ENCODE measurements around the gene DGKD.

DGKD gene

DNA sequence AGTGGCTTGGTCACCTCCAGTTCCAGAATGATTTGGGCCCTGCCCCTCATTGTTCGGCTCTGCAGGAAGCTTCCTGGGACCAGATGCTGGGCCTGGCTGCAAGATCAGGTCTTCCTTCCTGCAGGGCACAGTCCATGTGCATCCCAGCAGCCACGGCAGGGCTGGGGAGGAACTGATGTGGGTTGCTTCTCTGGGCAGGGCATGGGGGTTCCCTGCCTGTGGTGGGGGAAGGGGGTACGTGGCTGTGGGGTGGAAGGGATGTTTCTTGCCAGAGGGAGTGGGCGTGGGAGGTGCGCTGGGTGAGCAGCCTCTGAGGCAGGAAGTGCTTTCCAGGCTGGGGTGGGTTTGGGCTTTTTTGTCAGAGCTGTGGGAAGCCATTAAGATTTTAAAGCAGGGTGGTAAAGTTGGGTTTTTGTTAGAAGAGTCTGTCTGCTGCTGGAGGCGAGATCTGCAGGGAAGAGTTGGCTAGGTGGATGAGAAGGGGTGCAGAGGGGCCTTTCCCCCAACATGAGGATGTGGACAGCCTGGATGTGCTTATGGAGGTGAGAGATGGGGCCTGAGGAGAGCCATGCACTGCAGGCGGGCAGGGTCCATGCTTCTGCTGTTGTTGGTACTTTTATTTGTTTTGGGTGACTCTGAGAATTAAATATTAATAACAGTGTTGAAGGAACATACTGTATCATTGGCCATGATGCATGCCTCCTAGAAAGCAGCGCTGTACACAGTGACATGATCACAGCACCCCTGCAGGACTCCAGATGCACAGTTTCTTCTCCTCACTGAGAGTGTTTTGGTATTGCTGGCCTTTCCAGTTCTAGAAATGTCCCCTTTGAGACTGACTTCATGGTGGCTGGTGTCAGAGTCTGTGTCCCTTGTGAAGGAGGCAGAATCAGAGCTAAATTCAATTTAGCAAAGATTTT is 45.3 kb downstream of the DGKD start:
- no peak for TF ChIP-seq TAF1 (IDR thresholded peaks at IDR 0.05; ENCODE audit: borderline replicate concordance, insufficient read depth, low read length)
- no peak for TF ChIP-seq FOXP2 (optimal IDR thresholded peaks at IDR 0.05; ENCODE audit: borderline replicate concordance, extremely low read depth, extremely low read length, insufficient read depth)
- TF ChIP-seq, protein P1, sequence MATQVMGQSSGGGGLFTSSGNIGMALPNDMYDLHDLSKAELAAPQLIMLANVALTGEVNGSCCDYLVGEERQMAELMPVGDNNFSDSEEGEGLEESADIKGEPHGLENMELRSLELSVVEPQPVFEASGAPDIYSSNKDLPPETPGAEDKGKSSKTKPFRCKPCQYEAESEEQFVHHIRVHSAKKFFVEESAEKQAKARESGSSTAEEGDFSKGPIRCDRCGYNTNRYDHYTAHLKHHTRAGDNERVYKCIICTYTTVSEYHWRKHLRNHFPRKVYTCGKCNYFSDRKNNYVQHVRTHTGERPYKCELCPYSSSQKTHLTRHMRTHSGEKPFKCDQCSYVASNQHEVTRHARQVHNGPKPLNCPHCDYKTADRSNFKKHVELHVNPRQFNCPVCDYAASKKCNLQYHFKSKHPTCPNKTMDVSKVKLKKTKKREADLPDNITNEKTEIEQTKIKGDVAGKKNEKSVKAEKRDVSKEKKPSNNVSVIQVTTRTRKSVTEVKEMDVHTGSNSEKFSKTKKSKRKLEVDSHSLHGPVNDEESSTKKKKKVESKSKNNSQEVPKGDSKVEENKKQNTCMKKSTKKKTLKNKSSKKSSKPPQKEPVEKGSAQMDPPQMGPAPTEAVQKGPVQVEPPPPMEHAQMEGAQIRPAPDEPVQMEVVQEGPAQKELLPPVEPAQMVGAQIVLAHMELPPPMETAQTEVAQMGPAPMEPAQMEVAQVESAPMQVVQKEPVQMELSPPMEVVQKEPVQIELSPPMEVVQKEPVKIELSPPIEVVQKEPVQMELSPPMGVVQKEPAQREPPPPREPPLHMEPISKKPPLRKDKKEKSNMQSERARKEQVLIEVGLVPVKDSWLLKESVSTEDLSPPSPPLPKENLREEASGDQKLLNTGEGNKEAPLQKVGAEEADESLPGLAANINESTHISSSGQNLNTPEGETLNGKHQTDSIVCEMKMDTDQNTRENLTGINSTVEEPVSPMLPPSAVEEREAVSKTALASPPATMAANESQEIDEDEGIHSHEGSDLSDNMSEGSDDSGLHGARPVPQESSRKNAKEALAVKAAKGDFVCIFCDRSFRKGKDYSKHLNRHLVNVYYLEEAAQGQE (IDR thresholded peaks at IDR 0.05; ENCODE audit: insufficient read depth in 1 of 2, low read depth in 2 of 2, low read length in 2 of 2), result no peak
- no peak for TF ChIP-seq SIN3A (IDR thresholded peaks at IDR 0.05; ENCODE audit: borderline replicate concordance, insufficient read depth, low read length)
- no peak for TF ChIP-seq POLR2AphosphoS5 (IDR thresholded peaks at IDR 0.05; ENCODE audit: low read depth, low read length)

DNA sequence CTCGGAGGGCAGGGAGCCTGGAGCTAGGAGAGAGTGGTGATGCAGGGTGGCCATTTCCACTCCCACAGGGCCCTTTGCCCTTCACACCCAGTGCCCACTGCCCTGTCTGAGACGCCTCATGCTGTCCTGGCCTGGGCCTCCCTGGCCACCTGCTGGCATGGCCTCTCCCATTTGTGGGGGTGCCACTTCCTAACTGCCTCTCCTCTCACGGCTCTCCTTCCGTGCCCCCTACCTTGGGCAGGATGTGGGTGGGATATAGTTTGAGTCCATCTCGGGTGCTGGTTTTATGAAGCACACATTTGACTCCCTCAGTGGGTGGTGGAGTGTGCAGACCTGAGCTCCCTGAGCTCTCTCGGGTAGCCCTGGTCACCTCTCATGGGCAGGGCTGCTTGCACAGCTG is 46.0 kb downstream of the DGKD start:
- TF ChIP-seq TAF1 (IDR thresholded peaks at IDR 0.05; ENCODE audit: borderline replicate concordance, insufficient read depth, low read length), result no peak
- TF ChIP-seq SIN3A (IDR thresholded peaks at IDR 0.05; ENCODE audit: borderline replicate concordance, insufficient read depth, low read length), result no peak
- TF ChIP-seq, protein P1 (IDR thresholded peaks at IDR 0.05; ENCODE audit: insufficient read depth in 1 of 2, low read depth in 2 of 2, low read length in 2 of 2), result no peak
- no peak for TF ChIP-seq FOXP2 (optimal IDR thresholded peaks at IDR 0.05; ENCODE audit: borderline replicate concordance, extremely low read depth, extremely low read length, insufficient read depth)
- no peak for TF ChIP-seq POLR2AphosphoS5 (IDR thresholded peaks at IDR 0.05; ENCODE audit: low read depth, low read length)

DNA sequence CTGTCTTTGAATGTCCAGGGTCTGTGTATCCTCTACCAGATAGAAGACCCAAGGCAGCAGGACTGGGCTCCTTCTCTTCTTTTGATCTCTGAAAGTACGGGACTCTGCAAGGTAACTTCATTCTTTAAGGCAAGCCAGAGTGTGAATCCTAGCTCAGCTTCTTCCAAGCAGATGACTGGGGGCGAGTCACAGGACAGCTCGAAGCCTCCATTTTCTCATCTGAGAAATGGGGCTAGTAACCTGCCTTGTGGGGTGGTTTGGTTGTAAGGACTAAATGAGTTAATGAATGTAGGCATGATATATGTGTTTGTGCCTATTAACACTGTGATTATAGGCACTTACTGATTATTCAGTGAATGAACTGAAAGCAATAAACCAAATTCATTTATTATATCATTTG is 46.7 kb downstream of the DGKD start:
- no peak for TF ChIP-seq SIN3A (IDR thresholded peaks at IDR 0.05; ENCODE audit: borderline replicate concordance, insufficient read depth, low read length)
- TF ChIP-seq, protein P1 (IDR thresholded peaks at IDR 0.05; ENCODE audit: insufficient read depth in 1 of 2, low read depth in 2 of 2, low read length in 2 of 2), result no peak
- no peak for TF ChIP-seq POLR2AphosphoS5 (IDR thresholded peaks at IDR 0.05; ENCODE audit: low read depth, low read length)
- TF ChIP-seq TAF1 (IDR thresholded peaks at IDR 0.05; ENCODE audit: borderline replicate concordance, insufficient read depth, low read length), result no peak
- TF ChIP-seq FOXP2 (optimal IDR thresholded peaks at IDR 0.05; ENCODE audit: borderline replicate concordance, extremely low read depth, extremely low read length, insufficient read depth), result no peak

DNA sequence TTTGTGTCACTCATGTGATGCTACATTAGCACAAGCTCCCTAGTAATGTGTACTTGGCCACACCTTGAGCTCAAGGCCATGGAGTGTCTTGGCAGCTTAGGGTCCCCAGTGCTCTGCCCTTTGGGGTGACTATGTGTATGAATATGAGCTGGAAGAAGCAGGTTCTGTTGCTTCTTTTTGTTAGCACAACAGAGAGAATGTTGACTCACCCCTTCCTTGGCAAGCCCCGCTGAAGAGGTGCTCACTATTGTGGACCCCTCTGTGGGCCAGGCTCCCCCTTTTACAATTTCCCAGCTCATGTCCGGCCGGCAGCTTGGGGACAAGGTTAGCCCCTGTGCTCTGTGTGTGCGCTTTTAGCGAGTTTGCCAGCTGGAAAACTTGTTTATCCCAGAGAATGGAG is 48.1 kb downstream of the DGKD start:
- TF ChIP-seq POLR2AphosphoS5 (IDR thresholded peaks at IDR 0.05; ENCODE audit: low read depth, low read length) (no peak), SIN3A (IDR thresholded peaks at IDR 0.05; ENCODE audit: borderline replicate concordance, insufficient read depth, low read length) (no peak), TAF1 (IDR thresholded peaks at IDR 0.05; ENCODE audit: borderline replicate concordance, insufficient read depth, low read length) (no peak), FOXP2 (optimal IDR thresholded peaks at IDR 0.05; ENCODE audit: borderline replicate concordance, extremely low read depth, extremely low read length, insufficient read depth) (no peak)
- TF ChIP-seq, protein P1 (IDR thresholded peaks at IDR 0.05; ENCODE audit: insufficient read depth in 1 of 2, low read depth in 2 of 2, low read length in 2 of 2), result no peak
